Limb (tissue), 2 donors: Measurements from ENCODE around the gene ARAP3.
"Not testable (repeated sequence)": the region's sequence is repeated elsewhere in the genome, so short reads cannot be mapped to it uniquely, and the experiment has no call there.

Experiments
- DNase-seq, 2 donors: peaks; one replicate each; pipeline ENCODE4 v3.0.0-alpha.2; 2016; ENCODE audit errors: extremely low spot score in 2 of 2

Gene ARAP3, protein sequence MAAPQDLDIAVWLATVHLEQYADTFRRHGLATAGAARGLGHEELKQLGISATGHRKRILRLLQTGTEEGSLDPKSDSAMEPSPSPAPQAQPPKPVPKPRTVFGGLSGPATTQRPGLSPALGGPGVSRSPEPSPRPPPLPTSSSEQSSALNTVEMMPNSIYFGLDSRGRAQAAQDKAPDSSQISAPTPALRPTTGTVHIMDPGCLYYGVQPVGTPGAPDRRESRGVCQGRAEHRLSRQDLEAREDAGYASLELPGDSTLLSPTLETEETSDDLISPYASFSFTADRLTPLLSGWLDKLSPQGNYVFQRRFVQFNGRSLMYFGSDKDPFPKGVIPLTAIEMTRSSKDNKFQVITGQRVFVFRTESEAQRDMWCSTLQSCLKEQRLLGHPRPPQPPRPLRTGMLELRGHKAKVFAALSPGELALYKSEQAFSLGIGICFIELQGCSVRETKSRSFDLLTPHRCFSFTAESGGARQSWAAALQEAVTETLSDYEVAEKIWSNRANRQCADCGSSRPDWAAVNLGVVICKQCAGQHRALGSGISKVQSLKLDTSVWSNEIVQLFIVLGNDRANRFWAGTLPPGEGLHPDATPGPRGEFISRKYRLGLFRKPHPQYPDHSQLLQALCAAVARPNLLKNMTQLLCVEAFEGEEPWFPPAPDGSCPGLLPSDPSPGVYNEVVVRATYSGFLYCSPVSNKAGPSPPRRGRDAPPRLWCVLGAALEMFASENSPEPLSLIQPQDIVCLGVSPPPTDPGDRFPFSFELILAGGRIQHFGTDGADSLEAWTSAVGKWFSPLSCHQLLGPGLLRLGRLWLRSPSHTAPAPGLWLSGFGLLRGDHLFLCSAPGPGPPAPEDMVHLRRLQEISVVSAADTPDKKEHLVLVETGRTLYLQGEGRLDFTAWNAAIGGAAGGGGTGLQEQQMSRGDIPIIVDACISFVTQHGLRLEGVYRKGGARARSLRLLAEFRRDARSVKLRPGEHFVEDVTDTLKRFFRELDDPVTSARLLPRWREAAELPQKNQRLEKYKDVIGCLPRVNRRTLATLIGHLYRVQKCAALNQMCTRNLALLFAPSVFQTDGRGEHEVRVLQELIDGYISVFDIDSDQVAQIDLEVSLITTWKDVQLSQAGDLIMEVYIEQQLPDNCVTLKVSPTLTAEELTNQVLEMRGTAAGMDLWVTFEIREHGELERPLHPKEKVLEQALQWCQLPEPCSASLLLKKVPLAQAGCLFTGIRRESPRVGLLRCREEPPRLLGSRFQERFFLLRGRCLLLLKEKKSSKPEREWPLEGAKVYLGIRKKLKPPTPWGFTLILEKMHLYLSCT (N-terminal part only)

DNA sequence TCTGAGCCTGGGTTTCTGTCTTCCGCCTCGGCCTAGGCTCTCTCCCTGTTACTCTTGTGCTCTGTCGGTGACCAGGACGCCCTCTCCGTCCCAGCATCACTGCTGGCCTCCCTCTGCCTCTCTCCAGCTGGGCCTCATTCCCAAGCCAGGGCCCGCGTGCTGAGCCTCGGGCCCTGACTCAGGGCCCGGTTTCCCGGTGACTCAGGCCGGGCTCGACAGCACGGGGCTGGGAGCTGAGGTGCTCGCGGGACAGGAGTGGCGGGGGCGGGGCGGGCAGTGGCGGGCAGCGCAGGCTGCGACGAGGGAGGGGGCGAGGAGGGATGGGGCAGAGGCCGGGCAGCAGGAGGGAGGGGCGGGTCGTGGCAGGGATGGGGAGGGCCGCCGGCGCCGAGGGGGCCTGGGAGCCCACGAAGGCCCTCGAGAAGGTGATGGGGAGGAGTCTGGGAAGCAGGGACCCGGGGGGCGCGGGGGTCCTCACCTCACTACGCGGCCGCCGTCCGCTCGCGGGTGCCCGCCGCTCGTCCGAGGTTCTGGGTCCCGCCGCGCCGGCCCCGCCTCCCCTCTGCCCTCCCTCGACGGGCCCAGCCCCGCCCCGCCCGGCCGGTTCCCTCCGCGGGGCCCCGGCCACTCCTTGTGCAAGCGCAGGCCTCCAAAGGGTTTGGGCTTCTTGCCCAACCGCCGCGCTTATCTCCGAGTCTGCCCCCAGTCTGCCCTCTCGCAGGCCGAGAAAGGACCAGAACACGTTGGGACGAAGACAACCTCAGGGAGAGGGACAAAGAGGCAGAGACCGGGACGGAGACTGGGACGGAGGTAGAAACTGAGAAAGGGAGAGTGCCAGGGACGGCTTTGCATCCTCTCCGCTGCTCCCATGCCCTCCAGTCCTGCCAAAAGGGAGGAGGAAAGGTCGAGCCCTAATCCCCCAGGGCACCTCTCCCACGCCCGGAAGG, at the start of gene ARAP3:
Gene ARAP3 (minus strand): TSS at position 536 of the 947 bp plus-strand sequence. CDS start 1,744 bp downstream, outside the sequence.
- DNase-seq, result peak; percentile 51 to 78

DNA sequence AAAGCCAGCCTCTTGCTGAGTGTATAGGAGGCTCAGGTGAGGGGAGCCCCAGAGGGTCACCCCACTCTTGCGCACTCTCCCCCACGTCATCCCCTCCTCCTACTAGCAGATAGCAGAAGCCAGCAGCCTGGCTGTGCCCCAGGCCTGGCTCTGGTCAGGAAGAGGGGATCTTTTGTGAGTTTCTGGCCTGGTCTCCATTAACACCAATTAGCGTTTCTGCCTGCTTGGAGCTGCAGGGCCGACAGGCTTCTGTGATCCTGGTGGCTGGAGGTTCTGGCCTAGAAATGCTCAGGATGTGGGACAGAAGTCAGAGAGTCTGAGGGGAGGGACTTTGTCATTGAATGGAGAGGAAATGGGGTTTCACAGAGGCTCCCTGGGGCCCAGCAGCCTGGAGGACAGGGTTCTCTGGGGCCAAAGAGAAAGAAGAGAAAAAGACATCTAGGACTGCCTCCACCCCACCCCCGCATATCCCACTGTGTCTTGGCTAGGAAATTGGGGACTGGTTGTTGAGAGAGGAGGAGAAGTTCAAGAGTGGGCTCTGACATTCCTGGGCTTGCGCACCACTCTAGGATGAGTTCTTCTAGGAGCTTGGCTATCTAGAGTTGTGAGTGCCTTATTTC, 47.5 kb upstream of the ARAP3 start:
- no peak for DNase-seq

DNA sequence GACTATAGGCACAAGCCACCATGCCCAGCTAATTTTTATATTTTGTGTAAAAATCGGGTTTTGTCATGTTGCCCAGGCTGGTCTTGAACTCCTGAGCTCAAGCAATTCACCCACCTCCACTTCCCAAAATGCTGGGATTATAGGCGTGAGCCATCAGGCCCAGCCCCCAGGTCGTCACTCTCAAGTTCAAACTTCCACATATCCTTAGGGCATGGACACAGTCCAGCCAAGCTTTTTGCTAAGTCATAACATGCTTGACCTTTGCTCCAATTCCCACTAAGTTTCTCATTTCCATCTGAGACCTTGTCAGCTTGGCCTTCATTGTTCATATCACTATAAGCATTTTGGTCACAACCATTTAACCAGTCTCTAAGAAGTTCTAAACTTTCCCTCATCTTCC, 43.9 kb upstream of the ARAP3 start:
- no peak for DNase-seq

- not testable (repeated sequence) for DNase-seq
Observed at GRCh38 chr5:141725174-141725573, 43.1 kb upstream of the ARAP3 start.

DNA sequence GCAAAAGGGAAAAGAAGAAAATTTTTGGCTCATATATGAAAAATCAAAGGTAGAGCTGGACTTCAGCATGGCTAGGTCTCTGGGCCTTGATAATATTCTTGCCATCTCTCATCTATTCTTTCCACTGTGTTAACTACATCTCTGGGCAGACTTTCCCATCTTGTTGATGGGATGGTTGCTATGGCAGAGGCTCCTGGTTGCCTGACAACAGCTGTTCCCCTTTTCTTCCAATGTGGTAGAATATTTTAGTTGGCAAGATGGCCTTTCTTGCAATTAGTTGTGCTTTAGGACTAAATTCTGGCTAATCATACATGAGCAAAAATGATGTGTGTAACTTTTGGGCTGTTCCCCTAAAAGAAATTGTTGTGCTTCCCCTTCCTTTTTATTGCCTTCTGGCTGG, 40.2 kb upstream of the ARAP3 start:
- DNase-seq, result no peak

- DNase-seq, result no peak
Observed at GRCh38 chr5:141717043-141717442, 35.0 kb upstream of the ARAP3 start.

DNA sequence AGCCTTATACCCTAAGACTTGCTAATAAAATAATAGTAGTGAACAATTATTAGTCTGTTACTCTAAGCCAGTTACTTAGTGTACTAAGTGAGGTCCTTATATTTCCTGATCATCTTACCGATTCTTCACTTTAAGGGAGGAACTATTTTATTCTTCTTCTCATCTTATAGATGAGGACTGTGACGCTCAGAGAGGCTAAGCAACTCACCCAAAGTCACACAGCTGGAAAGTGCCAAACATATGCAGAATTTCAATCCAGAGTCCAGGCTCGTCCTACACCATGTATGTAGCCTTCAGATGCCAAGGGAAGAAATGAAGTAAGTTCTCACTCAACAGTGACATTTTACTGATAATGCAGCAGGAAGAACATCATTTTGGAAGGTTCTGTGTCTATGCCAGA, 34.4 kb upstream of the ARAP3 start:
- DNase-seq, result no peak

- no peak for DNase-seq
Observed at GRCh38 chr5:141716009-141716408, 34.0 kb upstream of the ARAP3 start.

DNA sequence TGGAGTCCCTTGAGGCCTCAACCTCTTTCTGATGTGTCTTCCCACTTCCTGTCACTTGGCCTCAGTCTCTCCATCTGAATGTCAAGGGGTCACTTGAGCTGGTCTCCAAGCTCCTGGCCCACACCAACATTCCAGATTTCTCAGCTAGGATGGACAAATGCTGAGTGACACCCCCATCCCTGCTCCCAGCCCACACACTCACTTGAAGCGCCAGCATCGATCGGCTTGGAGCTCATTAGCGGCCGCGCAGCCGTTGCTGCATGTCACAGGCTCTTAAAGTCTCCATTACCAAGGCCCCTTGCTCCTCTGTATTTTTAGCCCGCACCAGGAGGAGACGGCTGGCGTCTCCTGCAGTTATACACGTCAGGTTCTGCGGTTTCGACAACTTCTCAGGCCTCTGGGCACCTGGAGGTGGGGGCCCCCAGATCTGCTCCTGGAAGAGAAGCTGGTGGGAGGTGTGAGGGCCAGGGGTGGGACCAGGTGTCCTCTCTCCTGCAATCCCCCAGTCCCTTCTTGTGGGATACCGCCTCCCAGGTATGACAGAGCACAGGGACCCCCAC, 33.4 kb upstream of the ARAP3 start:
- DNase-seq, result no peak

GRCh38 chr5:141714542-141715310, 32.7 kb upstream of the ARAP3 start:
- no peak for DNase-seq

GRCh38 chr5:141713616-141714309, 31.7 kb upstream of the ARAP3 start:
- DNase-seq, result no peak

DNA sequence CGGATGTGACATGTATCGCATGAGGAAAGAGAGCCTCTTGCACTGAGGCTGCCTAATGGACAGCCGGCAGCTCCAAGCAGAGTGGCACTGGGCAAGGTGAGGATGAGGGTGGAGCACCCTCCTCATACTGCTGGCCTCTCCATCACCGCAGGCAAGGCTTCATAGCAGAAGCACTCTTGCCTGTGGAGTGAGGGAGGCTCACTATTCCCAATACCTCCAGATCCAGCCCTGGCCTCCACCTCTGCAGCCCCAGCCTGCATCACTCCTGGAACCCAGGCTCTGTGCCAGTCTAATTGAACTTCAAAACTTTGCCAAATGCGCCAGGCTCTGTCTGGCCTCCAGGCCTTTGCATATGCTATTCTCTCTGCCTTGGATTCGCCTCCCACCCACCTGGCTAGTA, 29.7 kb upstream of the ARAP3 start:
- DNase-seq, result no peak

DNA sequence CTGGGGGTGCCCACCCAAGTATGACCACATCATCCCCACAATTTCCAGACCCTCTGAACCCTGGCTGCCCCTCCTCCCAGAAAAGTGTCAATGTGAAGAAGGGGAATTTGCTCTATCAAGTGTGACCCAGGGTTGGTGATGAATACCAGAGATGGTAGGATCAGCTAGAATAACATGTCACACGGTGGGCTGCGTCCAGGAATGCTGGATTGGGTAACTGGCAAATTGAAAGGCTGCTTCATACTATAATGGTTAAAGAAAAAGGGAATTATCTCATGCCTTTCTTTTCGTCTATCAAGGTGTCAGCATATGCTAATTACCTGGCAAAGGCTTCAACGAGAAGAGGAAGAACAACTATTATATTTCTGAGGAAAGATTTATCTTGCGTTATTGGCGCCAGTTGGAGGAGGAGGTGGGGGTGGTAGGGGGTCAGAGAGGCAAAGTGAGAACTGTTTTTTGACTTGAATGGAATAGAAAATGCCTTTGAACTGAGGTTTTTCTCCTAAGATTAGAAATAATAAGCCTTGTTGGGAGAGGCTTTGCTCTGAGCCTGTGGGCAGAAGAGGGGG, 27.8 kb upstream of the ARAP3 start:
- DNase-seq, result no peak

GRCh38 chr5:141708016-141708415, 26.0 kb upstream of the ARAP3 start:
- no peak for DNase-seq

GRCh38 chr5:141707510-141707909, 25.5 kb upstream of the ARAP3 start:
- no peak for DNase-seq

DNA sequence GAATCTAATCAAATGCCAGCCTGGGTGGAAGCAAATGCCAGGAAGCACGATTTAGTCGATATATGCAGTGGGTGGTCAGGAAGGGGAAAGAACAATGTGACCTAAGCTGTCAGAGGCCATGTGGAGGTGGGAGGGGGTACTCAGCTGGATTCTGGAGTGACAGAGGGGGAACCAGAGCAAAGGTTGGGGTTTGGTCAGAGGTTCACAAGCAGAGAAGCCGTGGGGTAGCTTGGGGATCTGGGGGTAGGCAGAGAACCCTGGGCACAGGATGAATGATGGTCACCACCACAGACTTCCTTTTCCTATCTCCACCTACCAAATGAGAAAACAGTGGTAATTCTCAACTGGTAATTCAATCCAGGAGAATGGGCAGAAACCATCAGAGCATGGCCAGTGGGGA, 24.1 kb upstream of the ARAP3 start:
- no peak for DNase-seq

DNA sequence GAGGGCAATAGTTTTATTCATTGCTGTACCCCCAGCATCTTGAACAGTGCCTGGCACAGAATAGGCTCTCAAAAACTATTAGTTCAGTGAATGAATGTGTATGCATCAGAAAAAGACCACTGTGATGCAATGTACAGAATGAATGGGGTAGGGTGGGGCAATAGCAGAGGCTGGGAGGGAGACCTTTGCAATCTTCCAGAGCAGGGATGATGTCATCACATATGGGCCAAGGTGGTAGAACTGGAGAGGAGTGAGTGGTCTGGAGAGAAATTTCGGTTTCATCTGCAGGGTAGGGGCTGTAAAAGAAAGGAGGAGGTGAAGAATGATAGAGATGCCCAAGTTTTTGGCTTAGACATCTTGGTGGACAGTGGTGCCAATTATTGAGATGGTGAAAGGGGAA, 23.4 kb upstream of the ARAP3 start:
- no peak for DNase-seq

- DNase-seq, result no peak
Observed at GRCh38 chr5:141704782-141705297, 22.8 kb upstream of the ARAP3 start.
